ENCODE measurements around the gene AOC1.

Gene AOC1

DNA sequence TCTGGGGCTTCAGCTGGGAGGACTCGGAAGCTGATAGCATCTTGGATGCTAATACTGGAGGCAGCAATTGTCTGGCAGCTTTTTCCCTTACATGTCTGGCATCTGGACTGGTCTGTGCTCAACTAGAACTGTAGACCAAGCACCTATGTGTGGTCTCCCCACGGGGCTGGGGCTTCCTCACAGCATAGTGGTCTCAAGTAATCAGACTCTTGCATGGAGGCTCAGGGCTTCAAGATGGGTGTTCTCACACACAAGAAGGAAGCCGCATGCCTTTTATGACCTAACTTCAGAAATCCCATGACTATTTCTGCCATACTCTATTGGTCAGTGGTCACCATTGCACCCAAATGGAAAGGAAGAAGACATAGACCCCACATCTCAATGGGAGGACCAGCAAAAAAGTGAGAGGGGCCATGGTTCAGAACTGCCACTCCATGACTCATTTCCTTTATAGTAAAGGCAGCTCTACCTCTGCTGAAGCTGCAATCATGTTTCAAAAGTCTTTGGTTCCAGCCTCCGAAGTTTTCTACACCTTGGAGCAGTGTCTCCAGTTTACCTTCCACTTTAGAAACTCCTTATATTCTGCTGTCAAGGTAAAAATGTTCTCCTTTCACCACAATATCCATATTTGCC is 14.7 kb downstream of the AOC1 start:
- TF ChIP-seq, protein P1, sequence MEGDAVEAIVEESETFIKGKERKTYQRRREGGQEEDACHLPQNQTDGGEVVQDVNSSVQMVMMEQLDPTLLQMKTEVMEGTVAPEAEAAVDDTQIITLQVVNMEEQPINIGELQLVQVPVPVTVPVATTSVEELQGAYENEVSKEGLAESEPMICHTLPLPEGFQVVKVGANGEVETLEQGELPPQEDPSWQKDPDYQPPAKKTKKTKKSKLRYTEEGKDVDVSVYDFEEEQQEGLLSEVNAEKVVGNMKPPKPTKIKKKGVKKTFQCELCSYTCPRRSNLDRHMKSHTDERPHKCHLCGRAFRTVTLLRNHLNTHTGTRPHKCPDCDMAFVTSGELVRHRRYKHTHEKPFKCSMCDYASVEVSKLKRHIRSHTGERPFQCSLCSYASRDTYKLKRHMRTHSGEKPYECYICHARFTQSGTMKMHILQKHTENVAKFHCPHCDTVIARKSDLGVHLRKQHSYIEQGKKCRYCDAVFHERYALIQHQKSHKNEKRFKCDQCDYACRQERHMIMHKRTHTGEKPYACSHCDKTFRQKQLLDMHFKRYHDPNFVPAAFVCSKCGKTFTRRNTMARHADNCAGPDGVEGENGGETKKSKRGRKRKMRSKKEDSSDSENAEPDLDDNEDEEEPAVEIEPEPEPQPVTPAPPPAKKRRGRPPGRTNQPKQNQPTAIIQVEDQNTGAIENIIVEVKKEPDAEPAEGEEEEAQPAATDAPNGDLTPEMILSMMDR (IDR thresholded peaks at IDR 0.05; ENCODE audit: low read depth, low read length), result no peak

DNA sequence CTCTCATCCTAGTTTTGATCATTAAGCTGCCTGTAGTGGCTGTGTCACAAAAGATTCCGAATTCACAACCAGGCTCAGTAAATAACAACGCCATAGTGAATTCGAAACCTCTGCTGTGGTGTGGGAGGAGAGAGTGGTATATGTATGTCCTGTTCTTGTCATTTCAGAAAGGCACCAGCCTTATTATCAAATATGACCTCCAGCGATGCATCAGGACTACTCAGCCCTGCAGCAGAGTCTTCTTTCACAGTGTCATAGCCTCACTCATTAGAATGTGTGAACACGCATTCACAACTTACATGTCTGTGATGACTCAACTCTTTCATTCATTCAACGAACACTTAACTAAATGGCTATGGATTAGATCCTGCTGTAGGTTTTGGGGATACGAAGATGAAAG is 15.3 kb downstream of the AOC1 start:
- TF ChIP-seq, protein P1 (IDR thresholded peaks at IDR 0.05; ENCODE audit: low read depth, low read length), result no peak
- H3K4me3 ChIP-seq (replicated peaks in 1 of 2; ENCODE audit: low read depth in 2 of 2, low read length in 2 of 2), result no peak overlapping the region
- no peak for DNase-seq (ENCODE audit: low read depth in 2 of 2)

More for the DNA sequence above, 14.7 kb downstream of the AOC1 start:
- no peak overlapping the region for H3K4me3 ChIP-seq (replicated peaks in 1 of 2; ENCODE audit: low read depth in 2 of 2, low read length in 2 of 2)
- DNase-seq (ENCODE audit: low read depth in 2 of 2), result no peak

- H3K4me3 ChIP-seq (replicated peaks in 1 of 2; ENCODE audit: low read depth in 2 of 2, low read length in 2 of 2), result no peak overlapping the region
- TF ChIP-seq, protein P1 (IDR thresholded peaks at IDR 0.05; ENCODE audit: low read depth, low read length), result no peak
- DNase-seq (ENCODE audit: low read depth in 2 of 2), result no peak
Observed at GRCh38 chr7:150869467-150869866, 17.1 kb downstream of the AOC1 start.

DNA sequence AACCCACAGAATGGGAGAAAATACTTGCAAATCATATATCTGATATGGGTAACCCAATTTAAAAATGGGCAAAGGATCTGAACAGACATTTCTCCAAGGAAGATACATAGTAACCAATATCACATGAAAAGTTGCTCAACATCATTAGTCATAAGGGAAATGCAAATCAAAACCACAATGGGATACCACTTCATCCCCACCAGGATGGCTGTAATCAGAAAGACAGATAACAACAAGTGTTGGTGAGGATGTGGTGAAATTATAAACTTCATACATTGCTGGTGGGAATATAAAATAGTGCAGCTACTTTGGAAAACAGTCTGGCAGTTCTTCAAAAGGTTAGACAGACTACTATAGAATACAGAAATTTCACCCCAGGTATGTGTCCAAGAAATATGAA is 19.3 kb downstream of the AOC1 start:
- DNase-seq (ENCODE audit: low read depth in 2 of 2), result no peak
- H3K4me3 ChIP-seq (replicated peaks in 1 of 2; ENCODE audit: low read depth in 2 of 2, low read length in 2 of 2), result no peak overlapping the region
- TF ChIP-seq, protein P1 (IDR thresholded peaks at IDR 0.05; ENCODE audit: low read depth, low read length), result no peak

GRCh38 chr7:150874401-150875198 is 22.3 kb downstream of the AOC1 start:
- TF ChIP-seq, protein P1 (IDR thresholded peaks at IDR 0.05; ENCODE audit: low read depth, low read length), result no peak
- no peak overlapping the region for H3K4me3 ChIP-seq (replicated peaks in 1 of 2; ENCODE audit: low read depth in 2 of 2, low read length in 2 of 2)
- peak in 1 of 2 donors; percentile 61 for DNase-seq (ENCODE audit: low read depth in 2 of 2)

DNA sequence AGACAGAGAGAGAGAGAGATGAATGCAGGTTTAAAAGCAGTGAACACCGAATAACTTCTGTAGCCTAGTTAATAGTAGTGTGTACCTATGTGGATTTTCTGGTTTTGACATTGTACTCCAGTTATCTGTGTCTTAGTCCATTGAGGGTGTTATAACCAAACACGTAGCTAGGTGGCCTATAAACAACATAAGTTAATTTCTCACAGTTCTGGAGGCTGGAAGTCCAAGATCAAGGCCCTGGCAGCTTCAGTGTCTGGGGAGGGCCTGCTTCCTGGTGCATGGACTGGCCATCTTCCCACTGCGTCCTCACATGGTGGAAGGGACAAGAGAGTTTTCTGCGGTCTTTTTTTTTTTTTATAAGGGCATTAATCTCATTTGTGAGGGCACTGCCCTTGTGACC is 23.5 kb downstream of the AOC1 start:
- DNase-seq (ENCODE audit: low read depth in 2 of 2), result no peak
- TF ChIP-seq, protein P1 (IDR thresholded peaks at IDR 0.05; ENCODE audit: low read depth, low read length), result no peak
- no peak overlapping the region for H3K4me3 ChIP-seq (replicated peaks in 1 of 2; ENCODE audit: low read depth in 2 of 2, low read length in 2 of 2)

Measured in cardiac fibroblast (primary cell).